Urothelium cell line (cell line): ENCODE data around the gene EPHB1.
"Not testable (repeated sequence)": the region's sequence is repeated elsewhere in the genome, so short reads cannot be mapped to it uniquely, and the experiment has no call there.

ENCODE experiments used
- DNase-seq: peaks from one replicate; pipeline ENCODE4 v3.0.0; 2011; ENCODE audit warnings: low spot score, mixed read lengths
- FAIRE-seq: peaks from 2 replicates; lab custom pipeline; 2011; peaks lifted over from hg19 to GRCh38; lab: Jason Lieb, UNC

EPHB1 gene

DNA sequence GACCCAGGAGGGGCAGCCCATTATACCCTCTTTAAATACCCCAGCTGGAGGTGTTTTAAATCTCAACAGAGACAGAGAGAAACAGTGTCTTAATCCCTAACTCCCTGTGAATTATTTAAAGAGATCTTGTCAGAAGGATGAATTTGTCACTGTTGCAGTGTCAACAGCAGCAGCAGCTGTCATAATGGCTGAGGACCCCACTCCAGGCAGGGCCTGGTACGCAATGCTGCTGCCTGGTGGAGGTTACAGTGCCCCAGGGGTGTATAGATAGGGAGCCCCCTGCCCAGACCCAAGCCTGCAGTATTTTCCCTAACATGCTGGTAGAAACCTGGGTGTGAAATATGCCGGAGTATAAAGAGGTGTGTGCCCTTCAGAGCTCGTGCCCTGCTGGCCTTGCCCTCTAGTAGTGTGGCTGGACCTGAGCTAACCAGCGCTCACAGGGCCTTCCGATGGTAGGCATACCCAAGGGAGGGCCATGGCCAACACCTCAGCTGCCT lies 143.0 kb downstream of the EPHB1 start:
- no peak for DNase-seq
- no peak for FAIRE-seq

GRCh38 chr3:134939978-134940377 lies 144.9 kb downstream of the EPHB1 start:
- DNase-seq (no peak), FAIRE-seq (no peak)

DNA sequence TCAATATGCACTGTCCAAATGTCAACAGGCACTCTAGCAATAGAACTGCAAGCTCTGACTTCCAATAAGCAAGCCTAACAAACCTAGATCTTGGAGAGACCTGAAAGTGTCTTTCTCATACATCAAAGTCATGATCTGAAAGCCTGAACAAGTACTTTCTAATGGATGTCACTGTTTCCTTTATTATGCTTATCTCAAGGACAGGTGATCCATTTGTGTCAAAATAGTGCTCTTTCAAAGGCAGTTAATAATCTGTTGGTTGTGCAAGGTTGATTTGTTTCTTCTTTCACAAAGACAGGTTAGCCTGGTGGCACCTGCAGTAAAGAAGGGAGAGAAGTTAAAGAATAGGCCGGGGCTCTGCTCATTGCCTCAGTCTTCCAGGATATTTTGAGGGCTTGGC lies 146.8 kb downstream of the EPHB1 start:
- DNase-seq (no peak), FAIRE-seq (no peak)

- FAIRE-seq (no peak), DNase-seq (no peak)
Measured at GRCh38 chr3:134944429-134944828, 149.4 kb downstream of the EPHB1 start.

DNA sequence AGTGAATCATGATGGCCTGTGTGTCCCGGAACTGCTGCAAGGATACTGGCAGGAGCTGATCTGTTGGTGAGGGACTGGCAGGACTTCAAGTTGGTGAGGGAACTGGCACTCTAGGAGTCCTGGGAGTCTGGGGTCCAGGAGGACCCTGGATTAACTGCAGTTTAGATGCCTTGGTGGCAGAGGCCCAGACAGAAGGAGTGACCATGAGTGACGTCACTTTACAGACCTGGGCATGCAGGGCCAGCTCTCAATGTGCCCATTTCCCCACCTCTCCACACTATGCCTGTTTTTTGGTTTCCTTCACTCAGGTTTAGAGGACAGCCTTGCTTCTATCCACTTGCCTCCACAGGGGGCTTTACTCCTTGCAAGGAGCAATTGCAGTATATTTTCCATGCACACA lies 154.1 kb downstream of the EPHB1 start:
- no peak for DNase-seq
- FAIRE-seq = no peak

- no peak for DNase-seq
- FAIRE-seq = no peak
Measured at GRCh38 chr3:134952371-134952770, 157.3 kb downstream of the EPHB1 start.

DNA sequence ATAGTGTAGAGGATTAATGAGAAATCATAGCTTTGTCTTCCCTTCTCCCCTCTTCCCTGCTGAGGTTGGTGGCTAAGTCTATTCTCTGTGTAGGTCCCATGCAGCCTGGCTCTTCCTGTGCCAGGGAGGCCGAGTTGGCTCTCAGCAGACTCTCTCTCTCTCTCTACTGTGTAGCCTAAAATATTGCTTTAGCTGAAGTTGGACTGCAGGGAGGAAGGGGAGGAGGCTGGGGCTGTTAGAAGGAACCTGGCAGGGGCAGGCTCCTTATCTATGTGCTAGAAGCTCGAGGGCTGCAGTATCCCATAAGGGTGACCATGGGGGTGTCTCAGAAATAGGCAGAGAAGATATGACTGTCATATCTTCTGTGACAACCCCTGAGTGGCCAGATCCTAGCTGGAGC lies 160.8 kb downstream of the EPHB1 start:
- DNase-seq (no peak), FAIRE-seq (no peak)

DNA sequence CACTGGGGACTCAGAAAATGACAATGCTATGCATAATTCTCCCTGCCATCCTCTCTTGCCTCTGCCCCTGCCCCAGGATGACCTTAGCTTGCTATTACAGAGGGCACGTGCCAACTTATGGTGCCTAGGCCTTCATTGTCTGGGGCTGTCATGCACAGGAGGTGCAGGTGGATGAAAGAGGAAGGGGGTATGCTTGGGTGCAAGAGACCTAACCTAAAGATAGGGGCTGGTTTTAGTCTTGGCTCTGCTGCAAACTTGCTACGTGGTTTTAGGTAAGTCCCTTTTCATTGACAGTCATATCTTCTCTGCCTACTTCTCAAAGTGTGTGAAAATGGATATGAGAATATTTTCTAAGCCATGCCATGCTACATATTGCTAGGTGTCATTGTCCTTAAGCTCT lies 161.3 kb downstream of the EPHB1 start:
- DNase-seq (no peak), FAIRE-seq (no peak)

DNA sequence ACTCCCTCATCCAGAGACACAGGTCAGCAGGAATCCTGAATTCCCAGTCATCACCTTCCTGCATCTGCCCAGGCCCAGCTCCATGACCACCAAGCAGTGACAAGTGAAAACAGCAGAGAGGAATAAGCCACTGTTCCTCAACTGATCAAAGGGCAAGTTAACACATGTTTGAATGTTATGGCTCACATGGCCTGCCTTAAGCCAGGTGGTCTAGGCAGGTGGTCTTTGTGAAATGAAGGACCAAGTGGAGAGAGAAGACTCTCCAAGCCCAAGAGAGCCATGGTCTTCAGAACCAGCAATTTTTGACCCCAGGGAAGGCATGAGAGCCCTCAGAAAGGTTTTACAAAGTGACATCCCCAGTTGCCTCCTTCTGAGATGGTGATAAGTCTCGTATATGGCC lies 161.8 kb downstream of the EPHB1 start:
- no peak for DNase-seq
- no peak for FAIRE-seq

GRCh38 chr3:134959516-134959915 lies 164.5 kb downstream of the EPHB1 start:
- FAIRE-seq = no peak
- no peak for DNase-seq

DNA sequence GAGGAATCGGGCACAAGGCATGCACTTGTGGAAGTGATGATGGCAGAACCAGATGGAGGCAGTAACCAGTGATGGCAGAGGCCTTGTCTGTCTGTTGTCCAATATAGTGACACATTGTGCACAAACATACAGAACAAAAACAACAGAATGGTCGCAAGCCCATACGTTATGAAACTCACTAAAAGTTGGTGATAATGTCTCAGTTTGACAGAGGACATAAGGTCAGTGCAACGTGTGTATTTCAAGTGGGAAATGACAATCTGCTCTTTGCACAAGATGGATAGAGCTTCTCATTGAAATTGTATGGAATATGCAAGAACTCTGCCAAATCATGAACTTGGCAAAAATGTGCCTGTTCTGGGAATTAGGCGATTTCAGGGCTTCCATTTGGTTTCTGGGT lies 169.2 kb downstream of the EPHB1 start:
- FAIRE-seq (no peak), DNase-seq (no peak)

DNA sequence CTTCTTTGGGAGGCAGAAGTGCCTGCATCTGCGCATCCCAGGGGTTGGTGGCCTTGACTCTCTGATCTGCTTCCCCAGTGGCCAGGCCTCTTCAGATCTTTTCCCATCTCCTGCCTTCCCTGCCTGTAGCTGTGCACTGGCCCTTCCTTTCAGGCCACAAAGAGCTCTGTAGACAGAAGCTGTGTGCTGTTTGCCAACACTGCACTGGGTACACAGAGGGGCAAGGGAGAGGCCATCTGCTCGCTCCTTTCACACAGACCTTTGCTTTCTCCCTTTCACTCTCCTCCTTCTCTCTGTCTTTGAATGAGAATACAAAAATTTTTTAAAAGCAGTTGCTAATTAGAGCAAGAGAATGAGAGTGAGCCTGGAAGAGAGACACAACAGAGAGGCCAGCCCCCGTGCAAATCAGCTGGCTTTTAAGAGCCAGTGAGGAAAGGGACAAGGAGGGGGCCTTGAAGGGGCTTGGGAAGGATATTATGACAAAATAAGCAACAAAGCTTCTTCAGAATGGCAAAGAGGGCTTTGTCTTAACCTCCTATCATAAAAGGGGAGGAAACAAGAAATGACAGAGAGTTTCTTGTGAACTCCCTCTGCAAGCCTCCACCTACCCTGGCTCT lies 170.9 kb downstream of the EPHB1 start:
- DNase-seq (no peak), FAIRE-seq (no peak)

GRCh38 chr3:134970895-134971294 lies 175.8 kb downstream of the EPHB1 start:
- FAIRE-seq (no peak), DNase-seq (no peak)

- FAIRE-seq = no peak
- DNase-seq = no peak
Measured at GRCh38 chr3:134971306-134971705, 176.2 kb downstream of the EPHB1 start.

DNA sequence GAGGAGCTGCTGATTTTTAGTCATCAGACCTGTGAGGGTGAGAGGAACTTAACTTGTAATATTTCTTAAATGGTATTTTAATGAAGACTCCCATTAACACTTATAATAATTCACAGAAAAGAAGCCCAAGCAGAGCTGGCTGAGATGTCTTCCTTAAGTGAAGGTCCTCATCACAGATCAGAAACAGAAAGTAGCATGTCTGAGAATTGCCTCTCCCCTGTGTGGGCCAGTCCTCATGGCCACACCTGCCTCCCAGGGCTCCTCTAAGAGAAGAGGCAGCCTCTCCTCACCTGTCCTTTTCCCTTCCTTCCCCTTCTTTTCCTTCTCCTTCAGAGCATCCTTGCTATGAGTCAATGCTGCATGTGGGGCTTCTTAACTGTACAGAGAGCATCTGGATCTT lies 176.8 kb downstream of the EPHB1 start:
- DNase-seq, FAIRE-seq: not testable (repeated sequence)

DNA sequence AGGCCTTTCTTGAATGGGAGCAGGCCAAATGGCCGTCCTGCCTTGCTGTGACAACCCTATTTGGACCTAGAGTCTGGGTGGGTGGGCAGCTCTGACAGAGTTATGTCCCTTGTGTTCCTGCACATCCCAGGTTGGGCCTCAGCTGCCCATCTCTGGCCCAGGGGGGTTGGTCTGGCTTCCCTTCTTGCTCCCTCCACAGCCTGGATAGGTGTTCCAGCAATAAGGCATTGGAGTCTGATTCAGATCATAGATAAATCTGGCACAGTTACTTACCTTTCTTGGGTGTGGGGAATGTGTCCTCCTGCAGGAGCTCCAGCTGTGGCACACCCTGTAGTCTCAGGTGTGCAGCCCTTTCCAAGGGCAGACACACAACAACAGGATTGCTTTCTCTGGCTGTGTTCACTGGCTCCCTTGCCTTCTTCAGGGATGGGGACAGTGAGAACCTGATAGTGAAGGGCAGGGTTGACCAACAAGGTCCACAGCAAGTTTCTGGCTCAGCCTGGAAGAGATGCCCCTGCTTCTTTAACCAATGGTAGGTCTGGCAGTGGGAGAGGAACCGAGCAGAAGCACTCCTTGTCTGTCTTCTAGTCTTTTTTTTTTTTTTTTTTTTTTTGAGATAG lies 177.9 kb downstream of the EPHB1 start:
- DNase-seq = no peak
- FAIRE-seq = no peak

DNA sequence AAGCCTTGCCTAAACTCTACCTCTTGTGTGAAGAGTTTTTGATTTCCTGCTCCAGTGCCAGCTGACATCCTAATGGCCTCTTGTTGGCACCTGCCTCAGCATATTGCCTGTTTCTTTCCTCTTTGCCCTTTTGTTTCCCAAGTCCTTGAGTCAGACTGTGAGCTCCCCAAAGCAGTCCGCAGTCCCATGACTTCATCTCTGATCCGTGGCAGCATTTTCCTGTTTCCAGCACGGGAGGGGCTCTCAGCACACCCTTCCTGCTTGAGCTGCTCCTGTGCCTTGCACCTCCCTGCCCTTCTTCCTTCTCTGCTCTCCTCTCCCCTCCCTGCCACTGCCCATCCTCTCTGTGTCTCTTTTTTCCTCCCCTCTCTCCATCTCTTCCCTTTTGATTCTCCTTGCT lies 179.6 kb downstream of the EPHB1 start:
- DNase-seq = no peak
- no peak for FAIRE-seq

DNA sequence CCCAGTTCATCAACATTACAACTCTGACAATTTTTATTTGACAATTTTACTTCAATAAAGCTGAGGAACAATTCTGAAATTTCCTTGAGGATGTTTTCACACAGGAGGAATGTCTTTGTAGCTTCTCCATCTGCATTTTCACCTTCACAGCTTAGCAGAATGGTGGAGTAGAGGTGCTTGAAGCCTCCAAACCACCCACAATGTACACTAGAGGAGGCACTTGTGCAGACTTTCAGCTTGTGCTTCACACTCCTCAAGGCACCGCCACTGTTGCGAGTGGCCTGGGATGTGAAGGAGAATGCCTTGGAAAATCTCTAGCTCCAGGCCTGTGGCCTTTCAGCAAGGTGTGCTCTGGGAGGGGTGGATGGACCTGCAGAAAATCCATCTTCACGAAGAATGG lies 181.9 kb downstream of the EPHB1 start:
- FAIRE-seq = no peak

GRCh38 chr3:134978658-134979057 lies 183.6 kb downstream of the EPHB1 start:
- FAIRE-seq = no peak
- DNase-seq = no peak

More for the DNA sequence above, 181.9 kb downstream of the EPHB1 start:
- DNase-seq = no peak

- DNase-seq (no peak), FAIRE-seq (no peak)
Measured at GRCh38 chr3:134985864-134986715, 191.0 kb downstream of the EPHB1 start.

- DNase-seq = no peak
- FAIRE-seq = no peak
Measured at GRCh38 chr3:134988666-134989065, 193.6 kb downstream of the EPHB1 start.

DNA sequence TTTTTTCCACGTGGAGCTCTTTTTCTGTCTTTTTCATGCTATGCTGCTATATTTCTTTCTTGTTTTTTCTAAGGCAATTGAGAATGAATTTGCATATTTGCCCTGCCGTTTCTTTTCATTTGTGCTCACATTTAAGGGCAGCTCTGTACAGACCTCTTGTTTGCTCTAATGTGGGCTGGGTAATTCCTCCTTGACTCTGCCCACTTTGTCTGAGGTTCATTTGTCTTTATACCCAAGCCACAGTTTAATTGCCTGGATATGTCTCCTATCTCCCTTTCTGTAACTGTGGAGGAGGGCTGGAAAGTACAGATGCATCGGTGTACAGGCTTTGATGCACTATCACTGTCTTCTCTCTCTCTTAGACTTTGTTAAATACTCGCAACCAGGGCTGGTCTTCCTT lies 195.9 kb downstream of the EPHB1 start:
- FAIRE-seq (no peak), DNase-seq (no peak)
